Measurements from ENCODE around the gene ZFHX2.
"Not testable (repeated sequence)": the region's sequence is repeated elsewhere in the genome, so short reads cannot be mapped to it uniquely, and the experiment has no call there.

Gene ZFHX2

GRCh38 chr14:23551266-23552028 lies at the start of gene ZFHX2:
ZFHX2 (minus strand) TSS chr14:23551765; CDS start chr14:23535325, 16,440 bp downstream.
- DNase-seq, result no peak

- no peak for DNase-seq
Observed at GRCh38 chr14:23600806-23601205, 49.2 kb upstream of the ZFHX2 start.

- no peak for DNase-seq
Observed at GRCh38 chr14:23600322-23600707, 48.8 kb upstream of the ZFHX2 start.

GRCh38 chr14:23594191-23594590 lies 42.6 kb upstream of the ZFHX2 start:
- DNase-seq, result not testable (repeated sequence)

GRCh38 chr14:23590198-23590597 lies 38.6 kb upstream of the ZFHX2 start:
- DNase-seq, result no peak

- no peak for DNase-seq
Observed at GRCh38 chr14:23589606-23590005, 38.0 kb upstream of the ZFHX2 start.

GRCh38 chr14:23588884-23589598 lies 37.5 kb upstream of the ZFHX2 start:
- DNase-seq, result peak; percentile 50

- DNase-seq, result not testable (repeated sequence)
Observed at GRCh38 chr14:23584527-23585203, 33.1 kb upstream of the ZFHX2 start.

- not testable (repeated sequence) for DNase-seq
Observed at GRCh38 chr14:23583761-23584526, 32.4 kb upstream of the ZFHX2 start.

- no peak for DNase-seq
Observed at GRCh38 chr14:23582906-23583760, 31.6 kb upstream of the ZFHX2 start.

GRCh38 chr14:23580948-23581281 lies 29.4 kb upstream of the ZFHX2 start:
- no peak for DNase-seq

GRCh38 chr14:23580152-23580926 lies 28.8 kb upstream of the ZFHX2 start:
- no peak for DNase-seq

GRCh38 chr14:23579739-23580138 lies 28.2 kb upstream of the ZFHX2 start:
- DNase-seq, result no peak

- no peak for DNase-seq
Observed at GRCh38 chr14:23579311-23579630, 27.7 kb upstream of the ZFHX2 start.

- DNase-seq, result no peak
Observed at GRCh38 chr14:23578560-23579310, 27.2 kb upstream of the ZFHX2 start, which contains the start of gene JPH4. JPH4 (minus strand) TSS chr14:23578790; CDS start chr14:23577453, 1,337 bp downstream.

- DNase-seq, result no peak
Observed at GRCh38 chr14:23577710-23578392, 26.3 kb upstream of the ZFHX2 start.

GRCh38 chr14:23577004-23577681 lies 25.6 kb upstream of the ZFHX2 start:
- no peak for DNase-seq

GRCh38 chr14:23573384-23574015 lies 21.9 kb upstream of the ZFHX2 start:
- DNase-seq, result no peak

- DNase-seq, result no peak
Observed at GRCh38 chr14:23572836-23573235, 21.3 kb upstream of the ZFHX2 start.
